ENCODE data around the gene MSI2. TPM values are rescaled to one million over a fixed set of nuclear protein-coding genes. Genes with fewer than 3 reads are reported as not detected.

MSI2 gene
- total RNA-seq, 3 donors from 2014 or later, result 40.6 to 56.2 (median 54.3) TPM

GRCh38 chr17:57234061-57234738 lies 22.1 kb upstream of the MSI2 start:
- Mint-ChIP-seq H3K4me1 (ENCODE audit: low read depth) (no peaks in the 10 kb centered on the region), H3K4me3 (no peak overlapping the region), H3K27me3 (ENCODE audit: low read depth) (peaks cover 16% of the 10 kb centered on the region), H3K36me3 (ENCODE audit: insufficient read depth) (no peaks in the 10 kb centered on the region), H3K9me3 (no peaks in the 10 kb centered on the region)
- ATAC-seq (no peak), DNase-seq (no peak)

GRCh38 chr17:57234739-57235092 lies 21.6 kb upstream of the MSI2 start:
- Mint-ChIP-seq H3K4me3 (no peak overlapping the region), H3K9me3 (no peaks in the 10 kb centered on the region), H3K27me3 (ENCODE audit: low read depth) (peaks cover 16% of the 10 kb centered on the region), H3K36me3 (ENCODE audit: insufficient read depth) (no peaks in the 10 kb centered on the region), H3K4me1 (ENCODE audit: low read depth) (no peaks in the 10 kb centered on the region)
- ATAC-seq, result no peak
- no peak for DNase-seq

GRCh38 chr17:57235124-57235523 lies 21.2 kb upstream of the MSI2 start:
- Mint-ChIP-seq H3K4me1 (ENCODE audit: low read depth) (no peaks in the 10 kb centered on the region), H3K4me3 (no peak overlapping the region), H3K36me3 (ENCODE audit: insufficient read depth) (no peaks in the 10 kb centered on the region), H3K9me3 (no peaks in the 10 kb centered on the region), H3K27me3 (ENCODE audit: low read depth) (peaks cover 16% of the 10 kb centered on the region)
- ATAC-seq (no peak), DNase-seq (no peak)

- no peak for DNase-seq
- Mint-ChIP-seq H3K4me1 (ENCODE audit: low read depth) (no peaks in the 10 kb centered on the region), H3K4me3 (no peak overlapping the region), H3K27me3 (ENCODE audit: low read depth) (peaks cover 11% of the 10 kb centered on the region), H3K36me3 (ENCODE audit: insufficient read depth) (no peaks in the 10 kb centered on the region), H3K9me3 (no peaks in the 10 kb centered on the region)
- ATAC-seq, result no peak
Observed at GRCh38 chr17:57236686-57237299, 19.5 kb upstream of the MSI2 start.

GRCh38 chr17:57240648-57241047 lies 15.7 kb upstream of the MSI2 start:
- ATAC-seq, result no peak
- no peak overlapping the region for H3K4me3 Mint-ChIP-seq
- no peak for DNase-seq
- H3K4me1 Mint-ChIP-seq (ENCODE audit: low read depth), result no peaks in the 10 kb centered on the region
- no peaks in the 10 kb centered on the region for H3K36me3 Mint-ChIP-seq (ENCODE audit: insufficient read depth)
- H3K27me3 Mint-ChIP-seq (ENCODE audit: low read depth), result peaks cover 3% of the 10 kb centered on the region
- no peaks in the 10 kb centered on the region for H3K9me3 Mint-ChIP-seq

GRCh38 chr17:57242148-57242547 lies 14.2 kb upstream of the MSI2 start:
- DNase-seq, result no peak
- ATAC-seq, result no peak
- H3K9me3 Mint-ChIP-seq, result no peaks in the 10 kb centered on the region
- H3K4me1 Mint-ChIP-seq (ENCODE audit: low read depth), result no peaks in the 10 kb centered on the region
- H3K4me3 Mint-ChIP-seq, result no peak overlapping the region
- no peaks in the 10 kb centered on the region for H3K36me3 Mint-ChIP-seq (ENCODE audit: insufficient read depth)
- H3K27me3 Mint-ChIP-seq (ENCODE audit: low read depth), result peaks cover 3% of the 10 kb centered on the region

GRCh38 chr17:57243171-57243622 lies 13.1 kb upstream of the MSI2 start:
- Mint-ChIP-seq H3K4me1 (ENCODE audit: low read depth) (no peaks in the 10 kb centered on the region), H3K27me3 (ENCODE audit: low read depth) (peaks cover 3% of the 10 kb centered on the region), H3K4me3 (no peak overlapping the region), H3K36me3 (ENCODE audit: insufficient read depth) (no peaks in the 10 kb centered on the region), H3K9me3 (no peaks in the 10 kb centered on the region)
- ATAC-seq (peak; percentile 70 to 76), DNase-seq (peak; percentile 74)

GRCh38 chr17:57245786-57246185 lies 10.5 kb upstream of the MSI2 start:
- Mint-ChIP-seq H3K4me1 (ENCODE audit: low read depth) (no peaks in the 10 kb centered on the region), H3K9me3 (peaks cover 8% of the 10 kb centered on the region), H3K4me3 (no peak overlapping the region), H3K27me3 (ENCODE audit: low read depth) (peaks cover 3% of the 10 kb centered on the region), H3K36me3 (ENCODE audit: insufficient read depth) (no peaks in the 10 kb centered on the region)
- DNase-seq (no peak), ATAC-seq (no peak)

- H3K4me3 Mint-ChIP-seq, result no peak overlapping the region
- H3K9me3 Mint-ChIP-seq, result peaks cover 8% of the 10 kb centered on the region
- H3K27me3 Mint-ChIP-seq (ENCODE audit: low read depth), result peaks cover 3% of the 10 kb centered on the region
- ATAC-seq (no peak), DNase-seq (no peak)
- no peaks in the 10 kb centered on the region for H3K4me1 Mint-ChIP-seq (ENCODE audit: low read depth)
- H3K36me3 Mint-ChIP-seq (ENCODE audit: insufficient read depth), result no peaks in the 10 kb centered on the region
Observed at GRCh38 chr17:57246257-57246656, 10.1 kb upstream of the MSI2 start.

- Mint-ChIP-seq H3K36me3 (ENCODE audit: insufficient read depth) (no peaks in the 10 kb centered on the region), H3K27me3 (ENCODE audit: low read depth) (peaks cover 3% of the 10 kb centered on the region), H3K4me1 (ENCODE audit: low read depth) (no peaks in the 10 kb centered on the region), H3K4me3 (no peak overlapping the region), H3K9me3 (peaks cover 8% of the 10 kb centered on the region)
- ATAC-seq, result no peak
- no peak for DNase-seq
Observed at GRCh38 chr17:57247261-57247660, 9.1 kb upstream of the MSI2 start.

- Mint-ChIP-seq H3K9me3 (peaks cover 8% of the 10 kb centered on the region), H3K27me3 (ENCODE audit: low read depth) (peaks cover 3% of the 10 kb centered on the region), H3K4me1 (ENCODE audit: low read depth) (no peaks in the 10 kb centered on the region), H3K36me3 (ENCODE audit: insufficient read depth) (no peaks in the 10 kb centered on the region), H3K4me3 (no peak overlapping the region)
- DNase-seq (no peak), ATAC-seq (no peak)
Observed at GRCh38 chr17:57247913-57248312, 8.4 kb upstream of the MSI2 start.

- no peaks in the 10 kb centered on the region for H3K27me3 Mint-ChIP-seq (ENCODE audit: low read depth)
- no peak overlapping the region for H3K4me3 Mint-ChIP-seq
- no peak for DNase-seq
- peaks cover 8% of the 10 kb centered on the region for H3K9me3 Mint-ChIP-seq
- H3K4me1 Mint-ChIP-seq (ENCODE audit: low read depth), result no peaks in the 10 kb centered on the region
- H3K36me3 Mint-ChIP-seq (ENCODE audit: insufficient read depth), result no peaks in the 10 kb centered on the region
- ATAC-seq, result no peak
Observed at GRCh38 chr17:57249520-57249919, 6.8 kb upstream of the MSI2 start.

- no peaks in the 10 kb centered on the region for H3K27me3 Mint-ChIP-seq (ENCODE audit: low read depth)
- H3K4me3 Mint-ChIP-seq, result no peak overlapping the region
- DNase-seq (no peak), ATAC-seq (no peak)
- no peaks in the 10 kb centered on the region for H3K36me3 Mint-ChIP-seq (ENCODE audit: insufficient read depth)
- peaks cover 7% of the 10 kb centered on the region for H3K4me1 Mint-ChIP-seq (ENCODE audit: low read depth)
- H3K9me3 Mint-ChIP-seq, result peaks cover 8% of the 10 kb centered on the region
Observed at GRCh38 chr17:57251211-57251787, 5.0 kb upstream of the MSI2 start.

GRCh38 chr17:57253362-57254065 lies 2.8 kb upstream of the MSI2 start:
- peaks cover 8% of the 10 kb centered on the region for H3K9me3 Mint-ChIP-seq
- no peaks in the 10 kb centered on the region for H3K36me3 Mint-ChIP-seq (ENCODE audit: insufficient read depth)
- no peak for DNase-seq
- peaks cover 15% of the 10 kb centered on the region for H3K4me1 Mint-ChIP-seq (ENCODE audit: low read depth)
- no peak overlapping the region for H3K4me3 Mint-ChIP-seq
- no peaks in the 10 kb centered on the region for H3K27me3 Mint-ChIP-seq (ENCODE audit: low read depth)
- ATAC-seq, result no peak

Measured in activated T-cell treated with anti-CD3 and anti-CD28 coated beads, Interleukin-2, amount 50 U/mL, for 4 hours (primary cell).